Esophagus muscularis mucosa (tissue), 3 donors: ENCODE data around the gene PNPLA7.

ENCODE experiments used
- POLR2AphosphoS5 ChIP-seq, 2 donors: sonication (generic); formaldehyde crosslinking; IDR thresholded peaks; one replicate each; pipeline ENCODE4 v1.6.1; 2017; ENCODE audit warnings: antibody characterized with exemption in 2 of 2
- TF ChIP-seq, protein P1 (sequence below), 3 experiments: fragments of 200-600 bp in 2 of 3; fragments of 450-650 bp in 1 of 3; sonication (generic) in 2 of 3; IDR thresholded peaks; one replicate each; pipeline ENCODE4 v1.5.1; 2017 to 2019; ENCODE audit warnings: antibody characterized with exemption in 3 of 3, mild to moderate bottlenecking in 2 of 3, moderate library complexity in 1 of 3

DNA sequence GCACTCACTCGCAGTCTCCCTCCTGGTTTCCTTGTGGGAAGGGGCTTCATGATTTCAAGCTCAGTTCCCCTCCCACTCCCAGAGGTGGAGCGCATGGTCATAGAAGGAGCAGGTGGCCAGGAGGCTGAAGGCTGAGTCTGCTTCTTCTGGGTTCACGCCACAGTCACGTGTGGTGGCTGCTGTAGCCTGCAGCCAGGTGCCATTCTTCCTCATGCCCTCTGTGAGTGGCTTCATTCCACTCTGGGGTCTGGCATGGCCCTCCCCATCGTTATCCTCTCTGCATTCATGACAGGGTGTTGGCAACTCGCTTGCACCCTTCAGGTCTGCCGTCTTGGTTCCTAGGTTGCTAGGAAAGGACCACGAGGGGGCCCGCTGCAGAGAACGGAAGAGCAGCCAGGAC is 5.0 kb upstream of the PNPLA7 start:
- TF ChIP-seq POLR2AphosphoS5 (IDR thresholded peaks at IDR 0.05): no peak
- TF ChIP-seq, protein P1, sequence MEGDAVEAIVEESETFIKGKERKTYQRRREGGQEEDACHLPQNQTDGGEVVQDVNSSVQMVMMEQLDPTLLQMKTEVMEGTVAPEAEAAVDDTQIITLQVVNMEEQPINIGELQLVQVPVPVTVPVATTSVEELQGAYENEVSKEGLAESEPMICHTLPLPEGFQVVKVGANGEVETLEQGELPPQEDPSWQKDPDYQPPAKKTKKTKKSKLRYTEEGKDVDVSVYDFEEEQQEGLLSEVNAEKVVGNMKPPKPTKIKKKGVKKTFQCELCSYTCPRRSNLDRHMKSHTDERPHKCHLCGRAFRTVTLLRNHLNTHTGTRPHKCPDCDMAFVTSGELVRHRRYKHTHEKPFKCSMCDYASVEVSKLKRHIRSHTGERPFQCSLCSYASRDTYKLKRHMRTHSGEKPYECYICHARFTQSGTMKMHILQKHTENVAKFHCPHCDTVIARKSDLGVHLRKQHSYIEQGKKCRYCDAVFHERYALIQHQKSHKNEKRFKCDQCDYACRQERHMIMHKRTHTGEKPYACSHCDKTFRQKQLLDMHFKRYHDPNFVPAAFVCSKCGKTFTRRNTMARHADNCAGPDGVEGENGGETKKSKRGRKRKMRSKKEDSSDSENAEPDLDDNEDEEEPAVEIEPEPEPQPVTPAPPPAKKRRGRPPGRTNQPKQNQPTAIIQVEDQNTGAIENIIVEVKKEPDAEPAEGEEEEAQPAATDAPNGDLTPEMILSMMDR (IDR thresholded peaks at IDR 0.05): no peak
